ENCODE data around the gene PPP1R7.

Gene PPP1R7

GRCh38 chr2:241153616-241154015 lies 3.3 kb downstream of the PPP1R7 start:
- DNase-seq (ENCODE audit: low spot score): no peak
- TF ChIP-seq CTCF (IDR thresholded peaks at IDR 0.05; ENCODE audit: extremely low read depth, insufficient read depth, missing control alignments): no peak
- in situ Hi-C loops (cut with MboI; ENCODE audit: low pct_unique_long_range_greater_than_20kb, low sequenced_read_pairs, unreplicated experiment): no loop called here

GRCh38 chr2:241154915-241155314 lies 4.6 kb downstream of the PPP1R7 start:
- no peak for DNase-seq (ENCODE audit: low spot score)
- in situ Hi-C loops (cut with MboI; ENCODE audit: low pct_unique_long_range_greater_than_20kb, low sequenced_read_pairs, unreplicated experiment): no loop called here
- TF ChIP-seq CTCF (IDR thresholded peaks at IDR 0.05; ENCODE audit: extremely low read depth, insufficient read depth, missing control alignments): no peak

- TF ChIP-seq CTCF (IDR thresholded peaks at IDR 0.05; ENCODE audit: extremely low read depth, insufficient read depth, missing control alignments): no peak
- no peak for DNase-seq (ENCODE audit: low spot score)
- in situ Hi-C loops (cut with MboI; ENCODE audit: low pct_unique_long_range_greater_than_20kb, low sequenced_read_pairs, unreplicated experiment): no loop called here
These were observed 5.7 kb downstream of the PPP1R7 start for GRCh38 chr2:241155936-241156335.

- DNase-seq (ENCODE audit: low spot score): no peak
- in situ Hi-C loops (cut with MboI; ENCODE audit: low pct_unique_long_range_greater_than_20kb, low sequenced_read_pairs, unreplicated experiment): no loop called here
- TF ChIP-seq CTCF (IDR thresholded peaks at IDR 0.05; ENCODE audit: extremely low read depth, insufficient read depth, missing control alignments): no peak
These were observed 6.7 kb downstream of the PPP1R7 start for GRCh38 chr2:241156971-241157441.

- in situ Hi-C loops (cut with MboI; ENCODE audit: low pct_unique_long_range_greater_than_20kb, low sequenced_read_pairs, unreplicated experiment): no loop called here
- no peak for DNase-seq (ENCODE audit: low spot score)
- TF ChIP-seq CTCF (IDR thresholded peaks at IDR 0.05; ENCODE audit: extremely low read depth, insufficient read depth, missing control alignments): no peak
These were observed 7.7 kb downstream of the PPP1R7 start for GRCh38 chr2:241157841-241158545.

- no peak for TF ChIP-seq CTCF (IDR thresholded peaks at IDR 0.05; ENCODE audit: extremely low read depth, insufficient read depth, missing control alignments)
- in situ Hi-C loops (cut with MboI; ENCODE audit: low pct_unique_long_range_greater_than_20kb, low sequenced_read_pairs, unreplicated experiment): no loop called here
- no peak for DNase-seq (ENCODE audit: low spot score)
These were observed 8.3 kb downstream of the PPP1R7 start for GRCh38 chr2:241158546-241158900.

All from GM13977 (cell line).